IPS-18a (cell line): ENCODE data around the gene ODAD3.
"Not testable (repeated sequence)": the region's sequence is repeated elsewhere in the genome, so short reads cannot be mapped to it uniquely, and the experiment has no call there.

Source experiments
- H3K27ac ChIP-seq: one replicate; pipeline ENCODE4 v1.5.1; 2013; ENCODE audit warnings: low read length
- H3K27me3 ChIP-seq: one replicate; pipeline ENCODE4 v1.6.1; 2013; ENCODE audit warnings: mild to moderate bottlenecking, low read length; ENCODE audit not compliant: control insufficient read depth, insufficient read depth
- H3K36me3 ChIP-seq: one replicate; pipeline ENCODE4 v1.6.1; 2013; ENCODE audit warnings: low read depth, low read length; ENCODE audit not compliant: control insufficient read depth
- H3K4me1 ChIP-seq: one replicate; pipeline ENCODE4 v1.6.1; 2013; ENCODE audit warnings: low read depth, low read length; ENCODE audit not compliant: control insufficient read depth
- H3K4me3 ChIP-seq: one replicate; pipeline ENCODE4 v1.5.1; 2013; ENCODE audit warnings: low read length
- H3K9ac ChIP-seq: one replicate; pipeline ENCODE4 v1.6.1; 2013; ENCODE audit warnings: mild to moderate bottlenecking, low read length, moderate library complexity
- H3K9me3 ChIP-seq: one replicate; pipeline ENCODE4 v1.6.1; 2013; ENCODE audit warnings: low read depth, low read length; ENCODE audit not compliant: control insufficient read depth

Gene ODAD3

DNA sequence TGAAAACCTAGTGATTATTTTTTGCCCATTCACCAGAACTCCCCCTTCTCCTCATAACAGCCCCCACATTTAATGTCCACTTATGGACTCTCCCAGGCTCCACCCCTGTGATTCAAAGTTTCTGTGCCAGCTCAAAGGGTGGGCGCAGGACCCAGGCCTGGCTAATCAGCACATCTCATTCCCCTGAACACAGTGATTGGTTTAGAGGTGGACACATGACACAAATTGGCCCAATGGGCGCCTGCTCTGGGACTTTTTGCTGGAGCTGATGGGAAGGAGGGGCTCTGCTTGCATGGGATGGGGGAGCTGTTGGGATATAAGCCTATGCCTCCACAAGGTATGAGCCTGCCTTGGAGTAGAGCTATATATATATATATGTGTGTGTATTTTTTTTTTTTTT lies 44.6 kb downstream of the ODAD3 start:
- no peaks in the 10 kb centered on the region for H3K27me3 ChIP-seq
- no peak overlapping the region for H3K9ac ChIP-seq
- no peak overlapping the region for H3K4me3 ChIP-seq
- H3K27ac ChIP-seq = no peak overlapping the region
- H3K9me3 ChIP-seq = no peaks in the 10 kb centered on the region
- no peaks in the 10 kb centered on the region for H3K36me3 ChIP-seq
- H3K4me1 ChIP-seq = no peaks in the 10 kb centered on the region

DNA sequence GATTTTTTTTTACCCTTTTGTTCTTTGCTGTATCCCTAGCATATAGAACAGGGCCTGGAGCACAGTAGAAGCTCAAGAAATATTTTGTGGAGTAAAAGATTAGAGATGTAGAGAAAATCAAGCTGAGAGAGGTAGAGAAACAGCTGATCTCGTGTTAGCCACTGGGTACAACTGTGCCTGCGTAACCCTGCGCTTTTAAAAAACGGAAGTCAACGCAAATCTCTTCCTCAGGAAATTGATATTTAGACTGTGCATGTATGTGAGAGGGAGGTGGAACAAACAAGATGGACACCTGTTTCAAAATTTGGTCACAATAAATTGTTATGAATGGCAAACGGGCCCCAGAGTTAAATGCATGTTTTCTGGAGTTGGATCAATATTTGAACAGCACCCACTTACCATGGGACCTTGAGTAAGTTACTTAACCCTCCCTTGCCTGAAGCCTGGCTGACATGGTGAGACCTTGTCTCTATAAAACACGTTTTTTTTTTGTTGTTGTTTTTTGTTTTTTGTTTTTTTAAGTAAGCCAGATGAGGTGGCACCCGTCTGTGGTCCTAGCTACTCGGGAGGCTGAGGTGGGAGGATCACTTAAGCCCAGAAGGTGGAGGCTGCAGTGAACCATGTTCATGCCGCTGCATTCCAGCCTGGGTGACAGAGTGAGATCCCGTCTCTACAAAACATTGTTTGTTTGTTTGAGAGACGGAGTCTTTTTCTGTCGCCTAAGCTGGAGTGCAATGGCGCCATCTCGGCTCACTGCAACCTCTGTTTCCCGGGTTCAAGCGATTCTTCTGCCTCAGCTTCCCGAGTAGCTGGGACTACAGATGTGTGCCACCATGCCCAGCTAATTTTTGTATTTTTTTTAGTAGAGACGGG lies 47.5 kb downstream of the ODAD3 start:
- no peaks in the 10 kb centered on the region for H3K9me3 ChIP-seq
- peaks cover 15% of the 10 kb centered on the region for H3K27me3 ChIP-seq
- no peak overlapping the region for H3K27ac ChIP-seq
- no peak overlapping the region for H3K4me3 ChIP-seq
- no peak overlapping the region for H3K9ac ChIP-seq
- H3K36me3 ChIP-seq = no peaks in the 10 kb centered on the region
- no peaks in the 10 kb centered on the region for H3K4me1 ChIP-seq

DNA sequence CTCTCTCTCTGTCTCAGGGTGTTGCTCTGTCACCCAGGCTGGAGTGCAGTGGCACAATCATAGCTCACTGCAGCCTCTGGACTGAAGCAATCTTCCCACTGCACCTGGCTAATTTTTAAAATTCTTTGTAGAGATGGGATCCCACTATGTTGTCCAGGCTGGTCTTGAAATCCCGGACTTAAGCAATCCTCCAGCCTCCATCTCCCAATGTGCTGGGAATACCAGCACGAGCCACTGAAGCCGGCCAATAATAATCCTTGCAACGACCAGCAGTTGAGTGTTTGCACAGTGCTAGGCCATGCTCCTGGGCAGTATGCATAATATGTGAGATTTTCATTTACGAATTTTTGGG lies 50.2 kb downstream of the ODAD3 start:
- no peaks in the 10 kb centered on the region for H3K9me3 ChIP-seq
- H3K4me1 ChIP-seq = peaks cover 3% of the 10 kb centered on the region
- no peak overlapping the region for H3K27ac ChIP-seq
- no peaks in the 10 kb centered on the region for H3K36me3 ChIP-seq
- no peak overlapping the region for H3K9ac ChIP-seq
- peaks cover 21% of the 10 kb centered on the region for H3K27me3 ChIP-seq
- no peak overlapping the region for H3K4me3 ChIP-seq

DNA sequence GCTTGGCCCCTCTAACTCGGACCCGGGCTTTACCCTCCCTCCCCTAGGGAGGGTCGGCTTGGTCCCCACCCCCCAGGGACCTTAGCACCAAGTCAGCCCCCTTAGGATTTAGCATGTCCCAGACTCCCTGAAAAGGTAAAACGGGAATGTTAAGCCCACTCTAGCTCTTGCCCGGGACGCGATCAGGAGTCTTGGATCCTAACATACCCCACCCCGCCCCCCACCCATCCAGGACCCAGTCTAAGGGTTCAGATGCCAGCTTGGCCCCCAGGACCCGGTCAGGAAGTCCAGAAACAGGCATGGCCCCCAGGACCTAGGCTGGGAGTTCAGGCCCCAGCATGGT lies 51.2 kb downstream of the ODAD3 start:
- Histone ChIP-seq H3K27ac (no peak overlapping the region), H3K27me3 (peaks cover 21% of the 10 kb centered on the region), H3K4me3 (peak overlapping the region; percentile 63), H3K36me3 (no peaks in the 10 kb centered on the region), H3K9me3 (no peaks in the 10 kb centered on the region), H3K4me1 (peaks cover 3% of the 10 kb centered on the region), H3K9ac (no peak overlapping the region)

DNA sequence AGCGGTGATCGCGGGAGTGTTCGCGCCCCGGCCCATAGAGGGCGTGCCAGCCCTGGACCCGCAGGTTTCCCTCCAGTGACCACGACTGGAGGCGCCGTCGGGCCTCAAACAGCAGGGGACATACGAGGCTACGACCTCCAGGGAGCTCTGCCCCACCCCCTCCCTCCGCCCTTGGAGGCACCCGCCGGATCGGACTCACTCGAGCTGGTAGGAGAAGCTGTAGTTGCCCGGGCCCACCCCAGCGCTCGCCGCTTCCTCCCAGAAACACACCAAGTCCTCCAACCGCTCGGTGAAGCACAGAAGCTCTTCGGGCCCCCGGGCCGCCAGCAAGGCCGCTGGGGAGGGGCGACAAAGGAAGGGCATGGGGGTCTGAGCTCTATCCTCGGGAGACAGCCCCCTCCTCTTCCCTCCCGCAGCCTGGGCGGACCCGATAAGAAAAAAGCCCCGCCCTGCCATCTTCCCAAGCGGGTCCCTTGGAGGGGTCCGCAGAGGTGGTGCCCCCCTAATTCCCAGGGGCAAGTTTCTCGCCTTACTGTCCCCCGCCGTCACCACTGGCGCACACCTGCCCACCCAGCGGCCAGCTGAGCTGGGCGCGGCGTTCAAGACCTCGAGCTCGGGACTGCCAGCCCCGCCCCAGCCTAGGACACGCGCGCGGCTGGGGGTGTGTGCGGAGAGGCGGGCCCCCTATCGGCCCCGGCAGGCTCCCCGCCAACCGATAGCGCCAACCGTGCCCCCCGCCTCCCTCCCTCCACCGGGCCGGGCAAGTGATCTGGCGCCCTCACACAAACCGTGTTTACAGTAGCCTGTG lies 51.8 kb downstream of the ODAD3 start:
- Histone ChIP-seq H3K27ac (no peak overlapping the region), H3K4me3 (peak overlapping the region; percentile 63), H3K9me3 (no peaks in the 10 kb centered on the region), H3K36me3 (no peaks in the 10 kb centered on the region), H3K4me1 (peaks cover 3% of the 10 kb centered on the region), H3K9ac (no peak overlapping the region), H3K27me3 (peaks cover 21% of the 10 kb centered on the region)

DNA sequence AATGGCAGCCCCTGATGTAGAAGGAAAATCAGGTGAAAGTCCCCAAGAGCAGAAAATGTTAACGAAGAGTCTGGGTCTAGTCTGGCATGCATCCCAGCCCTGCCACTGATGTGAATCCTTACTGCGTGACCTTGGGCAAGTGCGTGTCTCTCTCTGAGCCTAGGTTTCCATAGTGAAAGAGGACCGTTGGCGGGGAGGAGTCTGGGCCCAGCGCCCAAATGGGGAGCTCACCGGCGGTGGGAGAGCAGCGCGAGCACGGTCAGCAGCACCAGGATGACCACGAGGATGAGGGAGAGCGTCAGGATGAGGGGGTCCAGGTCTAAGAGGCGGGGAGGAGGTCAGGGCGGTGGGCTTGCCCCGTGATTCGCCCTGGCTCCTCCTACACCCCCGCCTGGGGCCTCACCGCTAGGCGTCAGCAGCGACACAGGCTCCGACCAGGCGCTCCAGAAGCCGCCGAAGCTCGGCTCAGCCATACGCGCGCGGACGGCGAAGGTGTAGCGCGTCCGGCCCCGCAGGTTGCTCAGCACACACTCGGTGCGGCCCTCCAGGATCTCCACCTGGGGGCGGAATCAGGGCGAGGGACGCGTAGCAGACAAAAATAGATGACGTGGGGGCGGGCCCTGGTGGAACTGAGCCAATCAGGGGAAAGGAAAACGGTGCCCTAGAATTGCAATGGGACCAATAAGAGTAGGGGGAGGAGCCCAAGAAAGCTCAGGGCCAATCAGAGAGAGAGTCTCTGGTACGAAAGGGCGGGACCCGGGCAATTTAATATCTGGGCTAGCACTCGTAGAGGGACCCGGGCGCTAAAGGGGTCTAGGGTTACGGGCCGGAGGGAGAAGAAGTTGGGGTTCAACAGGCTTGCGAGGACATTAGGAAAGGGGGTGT lies 54.0 kb downstream of the ODAD3 start:
- H3K4me3 ChIP-seq = peak overlapping the region; percentile 77
- H3K36me3 ChIP-seq = no peaks in the 10 kb centered on the region
- H3K27ac ChIP-seq = no peak overlapping the region
- peak overlapping the region; percentile 67 for H3K9ac ChIP-seq
- H3K27me3 ChIP-seq = peaks cover 21% of the 10 kb centered on the region
- no peaks in the 10 kb centered on the region for H3K9me3 ChIP-seq
- peaks cover 3% of the 10 kb centered on the region for H3K4me1 ChIP-seq

DNA sequence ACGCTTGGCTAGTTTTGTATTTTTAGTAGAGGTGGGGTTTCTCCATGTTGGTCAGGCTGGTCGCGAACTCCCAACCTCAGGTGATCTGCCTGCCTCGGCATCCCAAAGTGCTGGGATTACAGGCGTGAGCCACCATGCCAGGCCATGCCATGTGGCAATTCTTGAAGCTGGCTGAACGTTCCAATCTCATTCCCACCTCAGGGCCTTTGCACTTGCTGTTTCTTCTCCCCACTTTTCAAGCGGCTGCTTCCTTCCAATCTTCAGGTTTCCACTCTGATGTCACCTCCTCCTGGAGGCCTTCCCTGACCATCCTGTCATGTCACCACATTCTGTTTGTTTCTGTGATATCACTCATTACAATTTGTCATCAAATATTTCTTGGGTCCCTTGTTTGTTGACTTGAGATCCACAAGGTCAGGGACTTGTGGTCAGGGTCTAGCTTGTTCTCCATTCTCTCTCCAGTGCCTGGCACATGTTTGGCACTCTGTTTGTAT lies 55.0 kb downstream of the ODAD3 start:
- no peaks in the 10 kb centered on the region for H3K9me3 ChIP-seq
- peaks cover 3% of the 10 kb centered on the region for H3K4me1 ChIP-seq
- no peak overlapping the region for H3K9ac ChIP-seq
- no peaks in the 10 kb centered on the region for H3K36me3 ChIP-seq
- H3K4me3 ChIP-seq = peak overlapping the region; percentile 77
- H3K27me3 ChIP-seq = peaks cover 21% of the 10 kb centered on the region
- H3K27ac ChIP-seq = no peak overlapping the region

DNA sequence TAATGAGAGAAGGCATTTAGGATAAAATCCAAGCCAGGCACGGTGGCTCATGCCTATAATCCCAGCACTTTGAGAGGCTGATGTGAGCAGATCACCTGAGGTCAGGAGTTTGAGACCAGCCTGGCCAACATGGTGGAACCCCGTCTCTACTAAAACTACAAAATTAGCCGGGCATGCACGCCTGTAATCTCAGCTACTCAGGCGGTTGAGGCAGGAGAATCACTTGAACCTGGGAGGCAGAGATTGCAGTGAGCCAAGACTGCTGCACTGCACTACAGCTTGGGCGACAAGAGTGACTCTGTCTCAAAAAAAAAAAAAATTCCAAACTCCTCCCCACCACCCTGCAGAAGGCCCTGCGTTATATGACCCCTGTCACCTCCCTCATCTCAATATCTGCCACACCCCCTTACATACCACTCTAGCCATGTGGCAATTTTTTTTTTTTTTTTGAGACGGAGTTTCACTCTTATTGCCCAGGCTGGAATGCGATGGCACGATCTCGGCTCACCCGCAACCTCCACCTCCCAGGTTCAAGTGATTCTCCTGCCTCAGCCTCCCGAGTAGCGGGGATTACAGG lies 55.6 kb downstream of the ODAD3 start:
- not testable (repeated sequence) for H3K36me3 ChIP-seq, H3K27ac ChIP-seq, H3K4me3 ChIP-seq, H3K9me3 ChIP-seq, H3K9ac ChIP-seq, H3K4me1 ChIP-seq
- H3K27me3 ChIP-seq = peaks cover 21% of the 10 kb centered on the region

DNA sequence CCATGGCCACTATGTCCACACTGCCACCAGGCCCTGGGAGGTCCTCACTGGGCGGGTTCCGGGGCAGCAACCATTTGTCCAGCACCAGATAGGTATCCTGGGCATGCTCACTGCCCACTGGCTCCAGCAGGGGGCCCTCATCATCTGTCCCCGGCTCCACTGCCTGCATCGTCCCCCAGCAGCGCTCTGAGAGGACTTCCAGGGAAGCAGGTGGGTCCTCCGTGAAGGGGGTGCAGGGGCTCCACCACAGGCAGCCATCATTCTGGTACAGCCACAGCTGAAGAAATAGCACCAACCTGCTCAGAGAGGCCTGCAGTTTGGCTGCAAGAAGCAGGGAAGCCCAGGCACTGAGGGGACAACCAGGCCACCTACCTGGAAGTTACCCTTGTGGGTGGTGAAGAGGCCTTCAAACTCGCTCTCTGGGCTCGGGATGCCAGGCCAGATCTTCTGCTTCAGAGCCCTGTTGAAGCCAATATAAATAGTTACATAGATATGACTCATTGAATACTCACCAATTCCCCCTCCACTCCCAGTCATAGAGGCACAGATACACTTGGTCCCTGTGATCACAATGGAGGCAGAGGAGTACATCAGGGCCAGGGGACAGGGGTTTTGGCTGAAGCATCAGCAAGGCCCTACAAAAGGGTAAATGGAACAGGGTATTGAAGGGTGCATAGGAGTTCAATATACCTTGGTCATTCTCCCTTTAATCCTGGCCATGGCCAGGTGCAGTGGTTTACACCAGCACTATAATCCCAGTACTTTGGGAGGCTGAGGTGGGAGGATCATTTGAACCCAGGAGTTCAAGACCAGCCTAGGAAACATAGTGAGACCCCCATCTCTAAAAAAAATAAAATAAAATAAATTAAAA lies 56.4 kb downstream of the ODAD3 start:
- Histone ChIP-seq H3K27ac (no peak overlapping the region), H3K4me1 (peaks cover 7% of the 10 kb centered on the region), H3K36me3 (no peaks in the 10 kb centered on the region), H3K9ac (no peak overlapping the region), H3K27me3 (peaks cover 17% of the 10 kb centered on the region), H3K9me3 (no peaks in the 10 kb centered on the region), H3K4me3 (no peak overlapping the region)

DNA sequence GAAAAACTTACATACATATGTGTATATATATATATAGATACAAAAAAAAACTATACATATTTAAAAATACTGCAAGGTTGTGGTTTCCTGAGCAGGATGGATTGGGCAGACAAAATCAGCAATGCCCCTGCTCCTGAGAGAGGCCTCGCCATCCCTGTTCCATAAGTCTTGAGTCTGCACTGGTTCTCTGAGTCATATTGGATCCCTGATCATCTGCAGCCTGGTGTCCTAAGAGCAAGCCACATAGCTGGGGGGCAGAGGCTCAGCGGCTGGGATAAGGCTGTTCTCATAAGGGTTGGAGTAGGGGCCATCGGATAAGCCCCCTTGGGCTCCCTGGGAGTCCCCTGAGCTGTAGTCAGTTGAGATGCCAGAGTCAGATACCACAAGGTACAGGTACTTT lies 57.2 kb downstream of the ODAD3 start:
- Histone ChIP-seq H3K4me1 (peaks cover 7% of the 10 kb centered on the region), H3K27ac (no peak overlapping the region), H3K9ac (no peak overlapping the region), H3K4me3 (no peak overlapping the region), H3K9me3 (no peaks in the 10 kb centered on the region), H3K36me3 (no peaks in the 10 kb centered on the region), H3K27me3 (peaks cover 10% of the 10 kb centered on the region)
